Prostate gland (tissue), 2 donors: Measurements from ENCODE around the gene BBIP1. TPM values are rescaled to one million over a fixed set of nuclear protein-coding genes. Genes with fewer than 3 reads are reported as not detected.
A peak's percentile ranks its signal among the peaks of the same experiment; 100 is the strongest.

ENCODE experiments used
- DNase-seq: peaks from one replicate; pipeline ENCODE4 v3.0.0-alpha.2; 2019; ENCODE audit warnings: low spot score
- H3K27ac ChIP-seq, 2 donors: fragments of 200-600 bp; sonication (generic); 2 replicates each; pipeline ENCODE4 v1.5.1; 2017 to 2019
- H3K27me3 ChIP-seq: fragments of 200-600 bp; sonication (generic); replicated peaks from 2 replicates; pipeline ENCODE4 v1.5.1; 2019; ENCODE audit not compliant: insufficient read depth
- H3K36me3 ChIP-seq, 2 donors: fragments of 200-600 bp; sonication (generic); 1 replicate in 1 of 2; 2 replicates in 1 of 2; pipeline versions ENCODE4 v1.5.1 to v1.8.1; 2017 to 2019
- H3K4me1 ChIP-seq: fragments of 200-600 bp; sonication (generic); replicated peaks from 2 replicates; pipeline ENCODE4 v1.5.1; 2019
- H3K4me3 ChIP-seq, 2 donors: fragments of 200-600 bp; sonication (generic); 2 replicates each; pipeline ENCODE4 v1.5.1; 2017 to 2019
- H3K9me3 ChIP-seq: fragments of 200-600 bp; sonication (generic); 2 replicates; pipeline ENCODE4 v1.5.1; 2017
- CTCF ChIP-seq, 4 experiments: fragments of 200-600 bp in 2 of 4; fragments of 450-650 bp in 2 of 4; sonication (generic) in 2 of 4; IDR thresholded peaks; 1 replicate in 3 of 4; 2 replicates in 1 of 4; pipeline ENCODE4 v1.5.1; 2016 to 2019; ENCODE audit warnings: antibody characterized with exemption in 4 of 4, mild to moderate bottlenecking in 2 of 4, moderate library complexity in 2 of 4
- POLR2A ChIP-seq: fragments of 450-650 bp; IDR thresholded peaks from one replicate; pipeline ENCODE4 v1.6.1; 2016; ENCODE audit warnings: antibody characterized with exemption, mild to moderate bottlenecking
- POLR2AphosphoS5 ChIP-seq: sonication (generic); formaldehyde crosslinking; IDR thresholded peaks from one replicate; pipeline ENCODE4 v1.6.1; 2017; ENCODE audit warnings: antibody characterized with exemption
- WGBS: methylation state at CpG from one replicate; pipeline ENCODE4 v1.1.5; 2018; 5-methylcytosine and 5-hydroxymethylcytosine counted together
- intact Hi-C: fragments of 100-400 bp; cut with DNase I; formaldehyde crosslinking; loops from one replicate; pipeline ENCODE4 v1.14.2; 2022
- total RNA-seq, 2 donors: library from RNA; depleted of rRNA; stranded (reverse); fragments of >200 nt; gene quantifications; one replicate each; pipeline ENCODE4 v1.1.0, GENCODE V29; 2016

The BBIP1 gene
- total RNA-seq, 2 donors from 2014 or later, result 18.8 to 20.9 TPM

- 98% methylated on average over 2 of the region's 2 CpGs for WGBS
- Histone ChIP-seq H3K27ac (no peak overlapping the region), H3K4me3 (no peak overlapping the region), H3K4me1 (no peaks in the 10 kb centered on the region), H3K27me3 (no peaks in the 10 kb centered on the region), H3K9me3 (no peaks in the 10 kb centered on the region), H3K36me3 (no peaks in the 10 kb centered on the region)
- intact Hi-C loops, result no loop called here
- DNase-seq, result no peak
- TF ChIP-seq POLR2A (no peak), CTCF (IDR thresholded peaks at IDR 0.05) (no peak), POLR2AphosphoS5 (no peak)
Measured at GRCh38 chr10:110900983-110901382, 18.0 kb downstream of the BBIP1 start.

GRCh38 chr10:110898391-110898790, 20.6 kb downstream of the BBIP1 start:
- H3K4me3 ChIP-seq, result no peak overlapping the region
- no peak overlapping the region for H3K27ac ChIP-seq
- no peaks in the 10 kb centered on the region for H3K9me3 ChIP-seq
- TF ChIP-seq CTCF (IDR thresholded peaks at IDR 0.05) (no peak), POLR2AphosphoS5 (no peak), POLR2A (no peak)
- no peaks in the 10 kb centered on the region for H3K36me3 ChIP-seq
- H3K4me1 ChIP-seq, result peaks cover 5% of the 10 kb centered on the region
- intact Hi-C loops, result no loop called here
- no peaks in the 10 kb centered on the region for H3K27me3 ChIP-seq
- DNase-seq, result no peak

- WGBS, result 84% methylated on average over 1 of the region's 1 CpG
- DNase-seq, result no peak
- H3K4me1 ChIP-seq, result peaks cover 7% of the 10 kb centered on the region
- intact Hi-C loops, result no loop called here
- no peaks in the 10 kb centered on the region for H3K9me3 ChIP-seq
- no peak overlapping the region for H3K27ac ChIP-seq
- no peak for TF ChIP-seq POLR2A
- no peak for TF ChIP-seq CTCF (IDR thresholded peaks at IDR 0.05)
- no peak for TF ChIP-seq POLR2AphosphoS5
- no peaks in the 10 kb centered on the region for H3K36me3 ChIP-seq
- H3K27me3 ChIP-seq, result no peaks in the 10 kb centered on the region
- H3K4me3 ChIP-seq, result no peak overlapping the region
Measured at GRCh38 chr10:110897184-110897583, 21.8 kb downstream of the BBIP1 start.

GRCh38 chr10:110893559-110894179, 25.3 kb downstream of the BBIP1 start:
- H3K4me1 ChIP-seq, result peaks cover 7% of the 10 kb centered on the region
- no peak for DNase-seq
- H3K9me3 ChIP-seq, result no peaks in the 10 kb centered on the region
- 25% methylated on average over 4 of the region's 4 CpGs for WGBS
- H3K27me3 ChIP-seq, result no peaks in the 10 kb centered on the region
- H3K36me3 ChIP-seq, result no peaks in the 10 kb centered on the region
- TF ChIP-seq CTCF (IDR thresholded peaks at IDR 0.05), result peak; percentile 47 to 76 (median 72)
- TF ChIP-seq POLR2A, result no peak
- TF ChIP-seq POLR2AphosphoS5, result peak; percentile 36
- intact Hi-C loops, result loop anchor here (2.0 to 5.0 kb wide), 2 partner anchors 89 to 146 kb away; no protein-coding TSS in a partner anchor
- H3K4me3 ChIP-seq, result no peak overlapping the region
- H3K27ac ChIP-seq, result no peak overlapping the region

- DNase-seq, result no peak
- H3K36me3 ChIP-seq, result no peaks in the 10 kb centered on the region
- H3K27me3 ChIP-seq, result no peaks in the 10 kb centered on the region
- H3K4me1 ChIP-seq, result peaks cover 7% of the 10 kb centered on the region
- no peaks in the 10 kb centered on the region for H3K9me3 ChIP-seq
- TF ChIP-seq CTCF (IDR thresholded peaks at IDR 0.05), result no peak
- TF ChIP-seq POLR2A, result no peak
- no peak for TF ChIP-seq POLR2AphosphoS5
- no peak overlapping the region for H3K4me3 ChIP-seq
- no peak overlapping the region for H3K27ac ChIP-seq
- 82% methylated on average over 3 of the region's 3 CpGs for WGBS
- intact Hi-C loops, result loop anchor here (2.0 to 5.0 kb wide), 2 partner anchors 88 to 145 kb away; no protein-coding TSS in a partner anchor
Measured at GRCh38 chr10:110892602-110893288, 26.2 kb downstream of the BBIP1 start.
